Endometrium (tissue), 2 donors: ENCODE results near the gene C2orf42.
A peak's percentile ranks its signal among the peaks of the same experiment; 100 is the strongest.
"Not testable (repeated sequence)": the region's sequence is repeated elsewhere in the genome, so short reads cannot be mapped to it uniquely, and the experiment has no call there.

Source experiments
- FAIRE-seq: peaks from 2 replicates; lab custom pipeline; 2012; peaks lifted over from hg19 to GRCh38; lab: Jason Lieb, UNC
- donor health status: control.
- donor health status: control.

Gene C2orf42

GRCh38 chr2:70190418-70191243 lies at the start of gene C2orf42:
Gene C2orf42 (minus strand): TSS chr2:70191019. CDS start chr2:70181985, 9,034 bp downstream.
- FAIRE-seq, result peak; percentile 70

GRCh38 chr2:70240599-70240998 lies 49.8 kb upstream of the C2orf42 start:
- no peak for FAIRE-seq

GRCh38 chr2:70233926-70234325 lies 43.1 kb upstream of the C2orf42 start:
- FAIRE-seq, result no peak

DNA sequence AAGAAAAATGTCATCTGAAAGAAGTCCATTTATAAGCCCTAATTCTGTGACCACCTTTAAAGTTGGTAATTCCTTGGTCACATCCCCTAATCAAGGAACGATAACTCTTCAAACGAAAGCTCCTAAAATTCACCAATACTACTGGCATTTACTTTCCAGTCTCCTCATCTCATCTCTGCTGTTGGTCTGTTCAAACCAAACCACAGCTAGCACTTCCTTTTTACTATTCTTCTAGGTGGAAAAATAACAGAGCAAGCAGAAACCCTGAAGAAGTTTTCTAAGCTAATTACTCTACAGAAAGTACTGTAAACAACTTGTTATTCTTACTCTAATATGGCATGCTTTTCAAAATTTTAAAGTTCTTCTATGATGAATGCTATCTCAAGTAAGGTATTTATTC lies 36.0 kb upstream of the C2orf42 start:
- FAIRE-seq, result no peak

GRCh38 chr2:70223305-70223704 lies 32.5 kb upstream of the C2orf42 start:
- FAIRE-seq, result not testable (repeated sequence)

DNA sequence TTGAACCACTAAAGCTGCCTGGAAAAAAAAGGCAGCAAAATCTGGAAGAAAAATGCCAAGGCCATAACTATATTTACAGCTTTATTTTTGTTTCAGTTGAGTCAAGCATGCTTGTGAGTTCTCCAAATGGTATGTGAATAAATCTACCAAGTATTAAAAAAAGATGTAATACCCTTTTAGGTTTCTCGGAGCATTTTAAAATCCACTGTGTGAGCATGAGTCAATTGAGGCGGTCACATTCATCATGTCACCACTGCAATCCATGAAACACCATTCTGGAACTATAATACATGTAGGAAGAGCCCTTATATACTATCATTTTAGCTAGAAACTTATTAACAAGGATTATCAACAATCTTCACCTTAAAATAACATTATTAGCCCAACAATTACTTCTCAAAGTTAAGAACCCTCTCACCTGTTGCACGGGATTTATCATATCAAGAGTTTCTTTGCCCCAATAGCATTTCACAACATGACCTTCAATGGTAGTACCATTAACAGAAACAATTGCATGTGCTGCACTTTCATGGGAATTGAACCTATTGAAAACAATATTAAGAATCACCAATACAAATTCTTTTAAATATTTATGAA lies 24.2 kb upstream of the C2orf42 start:
- FAIRE-seq, result no peak

DNA sequence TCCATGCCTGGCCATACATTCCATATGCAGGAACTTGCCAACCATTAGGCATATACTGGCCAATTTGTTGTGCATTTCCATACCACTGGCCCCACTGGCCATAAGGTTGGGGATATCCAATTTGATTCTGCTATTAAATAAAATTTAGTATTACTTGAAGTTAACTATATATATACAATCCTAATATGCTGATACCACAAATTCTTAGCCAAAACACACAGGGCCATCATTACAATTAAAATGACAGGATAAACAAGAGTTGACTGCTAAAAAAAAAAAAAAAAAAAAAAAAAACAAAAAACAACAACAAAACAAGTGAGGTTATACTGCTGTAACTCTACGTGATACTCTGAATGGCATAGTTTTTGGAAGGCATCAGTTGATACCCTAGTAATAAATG lies 23.5 kb upstream of the C2orf42 start:
- peak; percentile 23 for FAIRE-seq

- FAIRE-seq, result no peak
Observed at GRCh38 chr2:70212298-70212932, 21.6 kb upstream of the C2orf42 start.

GRCh38 chr2:70211595-70211994 lies 20.8 kb upstream of the C2orf42 start:
- FAIRE-seq, result no peak

DNA sequence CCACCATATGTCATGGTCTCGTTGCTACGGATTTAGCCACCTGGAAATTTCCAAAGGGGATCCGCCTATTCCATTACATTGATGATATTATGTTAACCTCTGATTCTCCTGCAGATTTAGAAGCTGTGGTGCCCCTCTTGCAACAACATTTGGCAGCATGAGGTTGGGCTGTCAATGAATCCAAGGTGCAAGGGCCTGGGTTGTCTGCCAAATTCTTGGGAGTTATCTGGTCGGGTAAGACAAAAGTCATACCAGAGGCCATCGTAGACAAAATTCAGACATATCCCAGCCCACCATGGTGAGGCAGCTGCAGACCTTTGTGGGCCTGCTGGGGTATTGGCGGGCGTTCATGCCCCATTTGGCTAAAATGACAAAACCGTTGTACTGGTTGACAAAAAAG lies 13.6 kb upstream of the C2orf42 start:
- FAIRE-seq, result no peak

DNA sequence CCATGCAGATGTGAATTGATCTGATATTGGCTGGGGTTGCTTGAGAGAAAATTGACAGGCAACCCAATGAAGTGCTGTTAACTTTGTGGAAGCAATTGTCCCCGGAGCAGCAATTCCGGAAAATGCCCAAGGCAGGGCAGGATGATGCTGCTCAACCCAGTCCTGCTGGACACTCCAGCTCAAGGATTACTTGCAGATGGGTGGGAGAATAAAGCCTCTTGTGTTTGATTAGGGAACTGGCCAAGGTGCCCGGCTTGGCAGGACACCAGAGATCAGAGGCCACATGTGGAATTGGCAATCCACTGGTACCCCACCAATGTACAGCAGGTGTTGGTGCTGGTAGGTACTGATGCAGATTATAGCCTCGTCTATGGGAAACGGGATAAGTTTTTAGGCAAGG lies 12.3 kb upstream of the C2orf42 start:
- no peak for FAIRE-seq

DNA sequence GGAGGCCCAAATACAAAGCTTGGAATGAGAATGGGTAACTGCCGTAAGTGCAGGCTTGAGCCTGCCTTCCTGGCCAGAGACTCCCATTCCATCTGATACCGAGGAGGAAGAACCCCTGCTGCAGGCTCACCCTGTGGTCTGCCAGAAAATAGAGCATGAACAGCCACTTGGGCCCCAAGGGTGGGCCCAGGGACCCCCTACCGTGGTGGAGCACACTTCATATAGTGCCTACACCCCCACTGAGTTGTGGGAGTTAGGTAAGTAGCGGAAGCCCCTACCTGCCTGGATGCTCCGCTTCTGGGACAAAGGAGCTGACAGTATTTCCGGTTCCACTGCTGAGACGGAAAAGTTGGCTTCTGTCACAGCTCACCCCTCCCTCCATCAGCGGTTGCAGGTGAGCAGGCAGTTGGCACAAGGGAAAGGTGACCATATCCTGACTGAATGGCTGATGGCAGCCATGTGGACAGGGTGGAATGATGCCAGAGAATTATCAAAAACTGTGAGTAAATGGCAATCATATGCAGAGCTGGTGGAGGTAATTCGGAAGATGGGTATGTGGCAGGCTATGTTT lies 11.5 kb upstream of the C2orf42 start:
- no peak for FAIRE-seq

- no peak for FAIRE-seq
Observed at GRCh38 chr2:70201831-70202230, 11.0 kb upstream of the C2orf42 start.

GRCh38 chr2:70201225-70201768 lies 10.5 kb upstream of the C2orf42 start:
- FAIRE-seq, result no peak

DNA sequence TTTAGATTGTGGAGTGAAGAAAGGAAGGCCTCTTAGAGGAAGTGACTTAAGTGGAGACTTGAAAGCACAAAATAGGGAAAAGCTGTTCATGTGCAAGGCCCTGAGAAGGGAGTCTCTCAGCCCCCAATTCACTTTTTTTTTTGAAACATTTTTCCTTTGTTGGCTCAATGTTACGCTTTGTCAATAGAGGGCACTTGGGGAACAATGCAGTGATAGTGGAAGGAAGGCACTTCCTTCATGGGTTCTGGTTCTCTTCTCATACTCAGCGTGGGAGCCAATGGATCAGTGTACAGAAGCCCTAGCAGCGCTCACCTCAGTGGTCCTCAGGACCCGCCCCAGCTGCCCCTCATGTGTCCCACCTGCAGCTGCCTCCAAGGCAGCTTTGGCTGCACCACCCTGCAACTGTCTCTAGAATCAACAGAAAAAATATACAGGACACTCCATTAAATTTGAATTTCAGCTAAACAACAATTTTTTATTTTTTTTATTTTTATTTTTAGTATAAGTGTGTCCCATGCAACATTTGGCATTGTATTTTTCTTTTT lies 8.6 kb upstream of the C2orf42 start:
- FAIRE-seq, result no peak

DNA sequence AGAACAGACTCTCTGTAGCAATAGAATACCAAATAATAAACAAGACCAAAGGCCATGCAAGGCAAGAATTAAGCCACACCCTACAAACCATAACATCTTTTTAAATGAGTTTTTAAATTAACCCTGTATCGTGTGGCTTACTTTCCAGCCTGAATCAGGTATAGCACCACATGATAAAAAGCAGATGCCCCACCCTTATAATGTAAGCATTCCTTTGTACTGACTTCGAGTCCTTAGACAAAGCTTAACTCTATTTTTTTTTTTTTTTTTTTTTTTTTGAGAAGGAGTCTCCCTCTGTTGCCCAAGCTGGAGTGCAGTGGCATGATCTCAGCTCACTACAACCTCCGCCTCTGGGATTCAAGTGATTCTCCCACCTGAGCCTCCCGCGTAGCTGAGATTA lies 1.7 kb upstream of the C2orf42 start:
- FAIRE-seq, result no peak

GRCh38 chr2:70191244-70191735 lies 471 bp upstream of the C2orf42 start:
- FAIRE-seq, result no peak

- no peak for FAIRE-seq
Observed at GRCh38 chr2:70188460-70188859, 2.4 kb downstream of the C2orf42 start.

DNA sequence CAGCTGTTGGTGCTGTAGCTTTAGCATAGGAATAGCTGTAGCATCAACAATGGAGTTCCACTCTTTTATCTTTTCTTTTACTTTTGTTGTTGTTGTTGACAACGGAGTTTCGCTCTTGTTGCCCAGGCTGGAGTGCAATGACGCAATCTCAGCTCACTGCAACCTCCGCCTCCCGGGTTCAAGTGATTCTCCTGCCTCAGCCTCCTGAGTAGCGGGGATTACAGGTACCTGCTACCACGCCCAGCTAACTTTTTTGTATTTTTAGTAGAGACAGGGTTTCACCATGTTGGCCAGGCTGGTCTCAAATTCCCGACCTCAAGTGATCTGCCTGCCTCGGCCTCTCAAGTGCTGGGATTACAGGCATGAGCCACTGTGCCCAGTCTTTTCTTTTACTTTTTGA lies 3.6 kb downstream of the C2orf42 start:
- not testable (repeated sequence) for FAIRE-seq

DNA sequence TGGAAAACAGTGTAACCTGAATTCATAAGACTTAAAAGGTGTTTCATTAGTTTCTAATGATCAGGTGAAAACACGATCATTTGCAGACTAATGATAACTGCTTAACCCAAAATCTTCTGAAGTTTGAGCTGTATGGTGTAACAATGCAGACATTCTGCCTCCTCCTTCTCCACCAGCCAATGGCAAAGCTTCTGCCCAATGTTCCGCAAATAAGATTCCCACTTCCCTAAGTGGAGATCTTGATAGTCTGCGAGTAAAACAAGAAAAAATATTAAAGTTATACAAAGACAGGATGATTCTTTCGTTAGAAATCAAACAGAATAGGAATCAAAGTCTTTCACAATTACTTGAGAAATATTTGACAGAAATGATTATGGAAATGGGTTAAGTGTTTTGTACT lies 8.1 kb downstream of the C2orf42 start:
- FAIRE-seq, result no peak

DNA sequence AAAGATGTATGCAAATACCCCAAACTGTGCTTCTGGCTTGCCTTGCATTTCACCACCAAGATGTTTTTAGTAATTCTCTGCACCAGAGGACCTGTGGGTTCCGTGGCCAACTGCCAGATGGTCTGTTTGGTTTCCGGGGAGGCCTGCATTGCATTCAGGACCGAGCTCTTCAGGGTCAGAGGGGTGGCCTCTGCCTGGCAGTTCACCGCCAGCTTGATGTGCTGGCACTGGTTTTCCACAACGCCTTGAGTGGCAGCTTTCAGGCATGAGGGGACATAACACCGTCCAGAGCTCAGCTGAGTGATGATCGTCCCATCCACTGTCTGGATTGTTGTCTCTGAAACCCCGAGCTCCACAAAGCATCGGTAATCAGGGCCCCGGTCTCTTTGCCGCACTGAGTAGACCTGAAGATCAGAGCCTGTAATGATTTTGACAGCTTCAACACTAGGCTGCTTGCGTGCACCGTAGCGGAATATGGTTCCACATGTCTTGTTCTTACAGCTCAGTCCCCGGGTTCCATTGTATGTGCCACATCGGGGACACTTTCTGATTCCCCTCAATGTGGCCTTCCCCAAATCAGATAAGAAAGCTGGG lies 9.4 kb downstream of the C2orf42 start:
- no peak for FAIRE-seq

GRCh38 chr2:70173520-70173919 lies 17.3 kb downstream of the C2orf42 start:
- no peak for FAIRE-seq
